WI38 (cell line): Measurements from ENCODE around the gene KCNK4.

Source experiments
- H3K4me3 ChIP-seq: 2 replicates; pipeline ENCODE4 v1.5.1; 2011; ENCODE audit warnings: low read depth, mild to moderate bottlenecking, control low read depth, low read length
- CTCF ChIP-seq: IDR thresholded peaks from 2 replicates; pipeline ENCODE4 v1.5.1; 2012; ENCODE audit warnings: low read depth, mild to moderate bottlenecking, control low read depth, low read length

Gene KCNK4

DNA sequence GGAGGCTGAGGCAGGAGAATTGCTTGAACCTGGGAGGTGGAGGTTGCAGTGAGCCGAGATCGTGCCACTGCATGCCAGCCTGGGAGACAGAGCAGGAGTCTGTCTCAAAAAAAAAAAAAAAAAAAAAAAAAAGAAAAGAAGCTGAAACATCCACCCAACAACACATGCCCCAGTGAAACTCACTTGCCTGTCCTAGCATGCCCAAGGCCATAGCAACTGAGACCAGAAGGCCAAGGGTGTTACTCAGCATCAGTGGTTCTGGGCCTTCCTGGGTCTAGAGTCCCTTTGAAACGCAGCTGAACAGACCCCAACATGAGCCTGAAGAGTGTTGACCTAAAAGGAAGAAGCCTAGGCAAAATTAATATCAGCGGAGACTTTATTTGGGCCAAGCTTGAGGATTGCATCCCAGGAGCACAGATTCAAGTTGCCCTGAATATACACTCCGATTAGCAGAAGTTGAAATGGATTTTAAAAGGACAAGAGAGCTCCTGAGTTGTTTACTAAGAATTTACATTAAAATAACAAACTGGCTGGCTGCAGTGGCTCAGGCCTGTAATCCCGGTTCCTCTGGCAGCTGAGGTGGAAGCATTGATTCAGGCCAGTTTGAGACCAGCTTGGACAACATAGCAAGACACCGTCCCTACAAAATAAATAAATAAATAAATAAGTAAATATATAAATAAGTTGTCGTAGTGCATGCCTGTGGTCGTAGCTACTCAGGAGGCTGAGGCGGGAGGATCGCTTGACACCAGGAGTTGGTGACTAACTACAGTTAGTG is 33.8 kb downstream of the KCNK4 start:
- TF ChIP-seq CTCF, result no peak
- no peak overlapping the region for H3K4me3 ChIP-seq

- TF ChIP-seq CTCF, result no peak
- no peak overlapping the region for H3K4me3 ChIP-seq
Observed at GRCh38 chr11:64327375-64327774, 36.3 kb downstream of the KCNK4 start.

DNA sequence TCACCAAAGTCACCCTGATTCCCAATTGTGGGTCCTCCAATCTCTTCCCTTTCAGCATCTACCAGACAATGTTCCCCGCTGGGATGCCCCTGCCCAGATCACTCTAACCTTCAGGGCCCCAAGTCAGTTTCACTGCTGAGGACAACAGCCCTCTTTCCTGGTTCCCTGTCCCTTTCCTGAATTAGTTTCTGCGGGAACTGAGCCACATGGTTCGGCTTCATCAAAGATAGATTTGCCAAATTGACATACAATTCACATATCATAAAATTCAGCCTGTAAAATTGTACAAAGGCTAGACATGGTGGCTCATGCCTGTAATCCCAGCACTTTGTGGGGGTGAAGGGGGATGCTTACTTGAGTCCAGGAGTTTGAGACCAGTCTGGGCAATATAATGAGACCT is 36.9 kb downstream of the KCNK4 start:
- no peak for TF ChIP-seq CTCF
- H3K4me3 ChIP-seq, result no peak overlapping the region

DNA sequence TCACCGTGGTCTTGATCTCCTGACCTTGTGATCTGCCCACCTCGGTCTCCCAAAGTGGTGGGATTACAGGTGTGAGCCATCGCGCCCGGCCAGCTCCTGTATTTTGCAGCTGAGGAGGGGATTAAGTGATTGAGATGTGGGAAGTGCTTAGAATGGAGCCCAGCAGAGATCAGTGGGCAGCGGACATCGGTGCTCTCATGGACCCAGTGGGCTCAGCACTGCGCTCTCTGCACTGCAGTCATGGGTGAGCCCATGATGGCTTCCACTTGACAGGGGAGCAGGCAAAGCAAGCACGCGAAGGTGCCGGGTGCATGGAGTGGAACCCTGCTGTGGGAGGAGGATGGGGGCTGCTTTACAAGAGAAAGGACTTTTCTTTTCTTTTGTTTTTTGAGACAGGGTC is 39.8 kb downstream of the KCNK4 start:
- no peak for TF ChIP-seq CTCF
- H3K4me3 ChIP-seq, result no peak overlapping the region

GRCh38 chr11:64331569-64332371 is 40.7 kb downstream of the KCNK4 start:
- peak; percentile 77 for TF ChIP-seq CTCF
- no peak overlapping the region for H3K4me3 ChIP-seq

GRCh38 chr11:64333556-64333955 is 42.5 kb downstream of the KCNK4 start:
- no peak for TF ChIP-seq CTCF

More at GRCh38 chr11:64333556-64333955, 42.5 kb downstream of the KCNK4 start:
- no peak overlapping the region for H3K4me3 ChIP-seq
